ENCODE measurements around the gene CCDC24.

The CCDC24 gene

GRCh38 chr1:43981135-43981491 is 10.3 kb upstream of the CCDC24 start:
- DNase-seq = no peak

- no peak for DNase-seq
Measured at GRCh38 chr1:43981636-43982035, 9.8 kb upstream of the CCDC24 start.

GRCh38 chr1:43982241-43982640 is 9.2 kb upstream of the CCDC24 start:
- no peak for DNase-seq

DNA sequence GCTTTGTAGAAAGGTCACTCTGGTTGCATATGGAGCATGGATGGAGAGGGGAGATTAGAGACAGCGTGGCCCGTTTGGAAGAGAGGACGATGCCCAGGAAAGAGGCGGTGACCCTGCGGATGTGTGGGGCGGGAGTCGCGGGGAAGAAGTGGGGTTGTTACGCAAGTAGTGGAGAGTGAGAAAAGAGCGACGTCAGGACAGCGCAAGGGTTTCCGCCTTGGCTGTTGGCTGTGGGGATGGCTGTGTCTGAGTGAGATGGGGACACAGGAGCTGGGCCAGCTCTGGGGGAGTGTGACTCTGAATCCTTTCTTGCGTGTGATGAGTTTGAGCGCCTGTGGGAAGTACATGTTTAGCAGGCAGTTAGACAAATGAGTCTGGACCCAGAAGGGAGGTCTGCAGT is 8.6 kb upstream of the CCDC24 start:
- no peak for DNase-seq

DNA sequence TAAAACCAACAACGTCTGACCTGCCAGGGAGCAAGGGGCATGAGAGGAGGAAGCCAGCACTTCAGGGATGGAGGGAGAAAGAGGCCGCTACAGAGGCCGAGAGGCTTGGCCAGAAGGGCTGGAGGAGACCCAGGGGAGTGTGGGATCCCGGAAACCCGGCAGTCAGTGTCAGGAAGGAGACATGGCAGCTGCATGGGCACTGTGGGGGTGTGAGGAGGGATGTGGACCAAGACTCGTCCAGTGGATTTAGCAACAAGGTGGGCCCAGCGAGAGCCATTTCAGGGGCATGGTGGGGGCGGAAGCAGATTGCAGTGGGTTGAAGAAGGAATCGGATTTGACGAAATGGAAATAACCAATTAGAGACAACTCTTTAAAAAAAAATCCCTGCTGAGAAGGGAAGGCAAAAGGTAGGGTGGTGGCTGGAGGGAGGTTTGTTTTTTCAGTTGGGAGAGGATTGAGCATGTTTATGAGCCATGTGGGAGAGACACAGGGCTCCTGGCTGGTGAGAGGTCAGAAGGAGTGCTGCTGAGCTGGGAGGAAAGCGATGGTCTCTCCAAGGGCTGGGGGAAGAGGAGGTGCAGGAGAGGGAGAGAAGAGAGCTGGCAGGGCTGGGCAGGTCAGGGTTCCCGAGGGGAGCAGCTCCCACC is 8.0 kb upstream of the CCDC24 start:
- no peak for DNase-seq

GRCh38 chr1:43984855-43985254 is 6.5 kb upstream of the CCDC24 start:
- DNase-seq = no peak

GRCh38 chr1:43985984-43986595 is 5.3 kb upstream of the CCDC24 start:
- no peak for DNase-seq

- DNase-seq = no peak
Measured at GRCh38 chr1:43986712-43987111, 4.7 kb upstream of the CCDC24 start.

DNA sequence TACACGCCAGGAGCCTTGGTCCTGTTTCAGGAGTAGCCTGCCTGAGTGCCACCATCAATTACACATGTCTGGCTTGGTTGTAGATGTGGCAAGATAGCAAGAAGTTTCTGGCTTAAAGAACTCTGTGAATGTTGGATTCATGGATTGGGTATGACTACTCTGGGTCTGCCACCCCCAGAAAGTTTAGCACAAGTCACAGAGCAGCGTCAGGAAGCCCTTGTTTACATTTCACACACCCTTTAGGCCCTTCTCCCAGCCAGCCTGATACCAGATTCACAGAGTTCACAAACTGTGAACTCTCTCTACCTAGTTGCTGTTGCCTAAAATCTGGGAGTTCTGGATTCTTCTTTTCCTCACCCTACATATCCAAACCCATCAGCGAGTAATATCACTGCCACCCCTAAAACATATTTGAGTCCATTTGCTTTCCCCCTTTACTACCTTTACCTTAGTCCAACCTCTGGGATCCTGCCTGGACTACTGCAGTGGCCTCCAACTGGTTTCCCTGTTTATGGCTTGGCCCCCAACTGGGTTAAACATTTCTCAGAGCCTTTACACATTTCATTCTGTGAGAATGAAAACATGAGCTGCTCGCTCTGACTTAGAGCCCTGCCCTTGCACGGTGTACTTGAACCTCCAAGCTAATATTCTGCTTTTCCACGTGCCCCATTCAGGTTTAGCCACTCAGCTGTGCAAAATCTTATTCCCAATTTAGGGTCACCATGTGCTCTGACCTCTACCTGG is 4.1 kb upstream of the CCDC24 start:
- DNase-seq = no peak

- DNase-seq = no peak
Measured at GRCh38 chr1:43990271-43991199, 864 bp upstream of the CCDC24 start.

DNA sequence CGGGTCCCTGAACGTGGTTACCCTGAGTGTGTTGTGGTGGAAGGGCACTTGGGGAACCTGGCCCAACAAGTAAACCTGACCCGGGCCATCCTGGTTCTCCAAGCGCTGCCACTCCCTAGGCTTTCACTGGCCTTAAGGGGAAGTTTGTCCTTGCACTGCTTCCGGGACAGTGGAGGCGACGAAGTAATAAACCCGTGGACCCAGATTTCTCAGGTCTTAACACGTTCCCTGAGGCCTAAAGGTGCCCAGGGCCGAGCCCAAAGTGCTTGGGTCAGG is 261 bp upstream of the CCDC24 start:
- DNase-seq = no peak

DNA sequence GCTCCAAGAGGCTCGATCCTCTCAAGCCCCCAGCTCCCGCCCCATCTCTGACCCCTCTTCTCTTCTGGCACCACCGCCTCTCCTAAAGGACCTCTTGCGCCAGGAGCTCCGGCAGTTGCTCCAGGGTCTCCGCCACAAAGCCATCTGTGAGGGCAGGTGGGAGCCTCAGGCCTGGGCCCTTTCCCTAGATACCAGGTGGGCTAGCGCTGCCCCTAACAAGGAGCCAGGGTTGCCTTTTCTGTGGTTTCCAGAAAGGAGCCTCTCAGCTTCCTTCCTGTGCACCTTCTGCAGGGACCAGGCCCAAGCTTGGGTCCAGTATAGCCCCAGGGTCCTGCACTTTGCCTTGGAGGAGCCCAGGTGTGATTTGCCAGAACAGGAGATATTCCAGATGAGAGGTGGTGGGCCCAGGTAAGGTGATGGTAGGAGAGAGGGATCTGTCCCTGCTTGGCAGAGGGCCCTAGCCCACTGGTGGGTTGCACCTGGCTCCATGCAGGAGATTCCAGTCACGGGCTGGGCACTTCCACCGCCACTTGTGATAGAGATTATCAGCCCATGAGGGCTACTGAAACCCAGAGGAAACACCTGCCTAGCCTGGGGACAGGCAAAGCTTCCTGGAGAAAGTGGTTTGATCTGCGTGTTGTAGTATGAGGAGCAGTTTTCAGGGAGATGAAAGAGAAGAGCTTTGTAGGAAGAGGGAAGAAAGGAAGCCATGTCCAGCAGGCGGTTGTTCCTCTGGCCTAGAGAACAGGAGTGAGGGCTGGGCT is 1.0 kb downstream of the CCDC24 start:
- no peak for DNase-seq

- DNase-seq = no peak
Measured at GRCh38 chr1:43993206-43993914, 2.0 kb downstream of the CCDC24 start.

DNA sequence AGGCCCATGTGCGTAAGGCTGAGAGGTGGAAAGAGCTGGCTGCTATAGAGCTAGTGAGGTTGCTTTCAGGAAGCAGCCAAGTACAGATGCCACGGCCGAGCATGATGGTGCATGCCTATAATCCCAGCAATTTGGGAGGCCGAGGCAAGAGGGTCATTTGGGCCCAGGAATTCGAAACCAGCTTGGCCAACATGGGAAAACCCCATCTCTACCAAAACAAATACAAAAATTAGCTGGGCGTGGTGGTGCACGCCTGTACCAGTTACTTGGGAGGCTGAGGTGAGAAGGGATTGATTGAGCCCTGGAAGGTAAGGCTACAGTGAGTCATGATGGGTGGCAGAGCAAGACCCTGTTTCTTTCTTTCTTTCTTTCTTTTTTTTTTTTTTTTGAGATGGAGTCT is 2.7 kb downstream of the CCDC24 start:
- DNase-seq = no peak

- no peak for DNase-seq
Measured at GRCh38 chr1:43994794-43995790, 3.7 kb downstream of the CCDC24 start.

GRCh38 chr1:43995984-43996732 is 4.8 kb downstream of the CCDC24 start:
- no peak for DNase-seq

GRCh38 chr1:43996733-43997115 is 5.3 kb downstream of the CCDC24 start:
- DNase-seq = no peak

- no peak for DNase-seq
Measured at GRCh38 chr1:43997295-43997999, 6.0 kb downstream of the CCDC24 start.

DNA sequence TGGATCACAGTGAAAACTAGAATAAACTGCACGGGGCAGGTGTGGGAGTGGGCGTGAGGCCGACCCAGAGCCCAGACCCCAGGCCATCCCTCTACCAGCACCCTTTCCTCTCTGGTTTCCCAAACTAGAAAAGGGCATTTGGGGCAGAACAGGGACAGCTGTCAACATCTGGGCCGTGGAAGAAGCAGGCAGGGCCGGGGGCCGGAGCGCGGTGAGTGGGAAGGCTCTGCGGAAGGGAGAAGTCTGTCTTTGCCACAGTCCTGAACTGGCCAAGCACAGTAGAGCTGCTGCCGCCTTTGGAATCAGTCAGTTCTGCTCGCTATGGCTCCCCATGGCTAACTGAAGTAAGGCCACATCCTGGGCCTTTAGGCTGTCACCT is 6.6 kb downstream of the CCDC24 start:
- DNase-seq = no peak

DNA sequence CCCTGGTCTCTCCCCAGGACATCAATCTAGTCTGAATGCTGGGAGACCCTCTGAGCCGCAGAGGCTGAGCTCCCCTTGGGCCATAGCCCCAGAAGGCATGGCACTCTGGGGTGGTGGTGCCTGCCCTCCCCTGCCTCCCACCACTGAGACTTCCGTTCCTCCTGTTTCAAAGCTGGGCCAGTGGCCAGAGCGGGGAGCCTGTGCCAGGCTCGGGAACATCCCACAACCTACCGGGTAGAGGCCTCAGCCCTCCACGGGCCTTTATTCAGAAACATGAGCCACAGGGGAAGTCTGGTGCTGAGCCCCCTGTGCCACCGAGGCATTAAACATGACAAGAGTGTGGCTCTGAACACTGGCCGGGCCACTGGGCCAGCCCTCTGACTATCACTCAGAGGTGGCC is 8.1 kb downstream of the CCDC24 start:
- no peak for DNase-seq

All from GDM1 (cell line).